8988T (cell line): ENCODE results near the gene SREBF2.

Experiments
- DNase-seq: peaks from one replicate; pipeline ENCODE4 v3.0.0; 2011

SREBF2 gene

DNA sequence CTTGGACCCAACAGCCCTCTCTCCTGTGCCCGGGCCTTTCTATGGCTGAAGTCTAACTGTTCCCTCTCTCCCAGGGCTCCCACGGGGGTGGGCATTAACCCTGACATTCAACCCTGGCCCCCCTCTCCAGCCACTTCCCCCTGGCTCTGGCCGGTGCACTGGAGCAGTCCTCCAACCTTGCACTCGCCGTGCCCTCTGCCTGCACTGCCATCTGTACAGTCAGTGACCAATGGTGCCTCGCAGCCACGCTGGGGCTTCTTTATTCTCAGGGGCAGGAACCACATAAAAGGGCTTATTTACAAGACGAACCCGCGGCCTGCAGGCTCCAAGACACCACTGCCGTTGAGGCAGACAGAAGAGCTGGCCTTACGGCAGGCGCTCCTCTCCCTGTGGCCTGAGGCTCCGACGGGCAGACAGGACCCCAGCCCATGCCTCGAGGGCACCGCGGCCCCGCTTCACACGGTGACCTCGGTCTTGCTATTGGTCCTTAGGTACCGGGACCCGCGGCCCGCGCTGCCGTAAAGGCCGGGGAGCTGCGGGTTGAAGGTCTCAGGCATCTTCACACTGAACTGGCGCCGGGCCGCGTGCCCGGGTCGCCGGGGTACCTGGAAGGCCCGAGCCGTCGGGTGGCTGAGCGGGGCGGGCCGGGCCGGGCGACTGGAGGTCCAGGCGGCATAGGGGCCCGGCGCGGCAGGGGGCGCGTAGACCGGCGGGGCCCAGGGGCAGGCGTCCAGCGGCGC is 76.6 kb downstream of the SREBF2 start:
- DNase-seq, result no peak

DNA sequence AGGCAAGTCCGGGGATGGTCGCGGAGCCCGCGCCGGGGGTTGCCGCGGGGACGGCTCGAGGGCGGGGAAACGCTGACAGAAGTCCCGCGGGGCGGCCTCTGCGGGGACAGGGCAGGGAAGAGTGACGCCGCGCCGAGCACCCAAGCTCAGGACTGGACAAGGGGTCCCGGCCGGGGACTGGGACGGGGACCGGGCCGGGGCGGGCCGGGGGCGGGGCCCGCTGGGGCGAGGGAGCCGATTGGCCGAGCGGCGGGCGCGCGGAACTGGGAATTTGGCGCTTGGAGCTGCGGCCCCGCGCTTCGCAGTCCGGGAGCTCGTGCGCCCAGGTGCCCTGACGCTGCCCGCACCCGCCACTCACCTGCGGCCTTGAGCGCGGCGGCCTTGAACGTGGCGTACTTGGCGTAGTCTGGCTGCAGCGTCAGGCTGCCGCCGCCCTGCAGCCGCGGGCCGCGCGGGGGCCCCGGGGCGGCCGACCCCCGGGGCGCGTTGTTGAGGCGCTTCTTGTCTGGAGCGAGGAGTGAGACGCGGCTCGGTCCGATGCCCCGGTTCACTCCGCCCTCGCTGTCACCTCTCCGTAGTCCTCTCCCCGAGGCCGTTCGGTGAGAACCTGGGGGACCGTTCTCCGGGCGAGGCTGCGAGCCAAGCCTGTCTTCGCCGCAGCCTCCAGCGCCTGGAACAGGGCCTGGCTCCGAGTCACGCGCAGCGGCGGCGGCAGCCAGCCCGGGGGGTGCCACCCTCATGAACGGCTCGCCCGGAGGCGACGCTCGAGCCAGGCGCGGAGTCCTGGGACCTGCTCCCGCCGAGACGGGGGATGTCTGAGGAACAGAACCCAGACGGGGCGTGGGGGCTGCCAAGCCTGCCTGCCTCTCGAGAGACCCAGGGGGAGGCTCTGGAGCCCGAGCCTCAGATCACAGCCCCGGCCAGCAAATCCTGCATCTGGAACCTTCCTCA is 77.4 kb downstream of the SREBF2 start:
- no peak for DNase-seq

DNA sequence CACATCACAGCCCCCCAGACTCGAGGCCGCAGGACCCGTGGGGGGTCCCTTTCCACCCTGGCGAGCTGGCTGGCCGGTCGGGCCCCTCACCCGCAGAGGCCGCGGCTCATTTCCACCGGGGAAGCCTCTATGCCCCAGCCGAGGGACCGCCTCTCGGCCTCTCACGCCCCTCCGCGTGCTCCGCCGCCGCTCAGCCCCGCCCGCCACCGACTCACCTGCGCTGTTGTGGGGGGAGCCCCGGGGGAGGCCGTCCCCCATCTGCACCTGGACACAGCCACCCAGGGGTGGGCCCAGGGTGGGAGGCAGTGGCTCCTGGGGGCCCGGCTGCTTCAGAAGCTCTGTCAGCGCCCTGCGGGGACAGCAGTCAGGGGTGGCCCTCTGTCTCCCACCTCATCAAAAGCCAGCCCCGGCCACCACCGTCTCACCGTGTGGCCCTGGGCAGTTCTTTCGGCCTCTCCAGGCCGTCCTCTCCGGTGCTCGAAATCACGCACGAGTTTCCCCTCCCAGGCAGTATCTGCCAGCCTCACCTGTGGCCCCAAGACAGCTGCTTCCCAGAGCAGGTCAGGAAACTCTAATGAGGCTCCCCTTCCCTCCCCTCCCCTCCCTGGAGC is 78.2 kb downstream of the SREBF2 start:
- DNase-seq, result no peak

DNA sequence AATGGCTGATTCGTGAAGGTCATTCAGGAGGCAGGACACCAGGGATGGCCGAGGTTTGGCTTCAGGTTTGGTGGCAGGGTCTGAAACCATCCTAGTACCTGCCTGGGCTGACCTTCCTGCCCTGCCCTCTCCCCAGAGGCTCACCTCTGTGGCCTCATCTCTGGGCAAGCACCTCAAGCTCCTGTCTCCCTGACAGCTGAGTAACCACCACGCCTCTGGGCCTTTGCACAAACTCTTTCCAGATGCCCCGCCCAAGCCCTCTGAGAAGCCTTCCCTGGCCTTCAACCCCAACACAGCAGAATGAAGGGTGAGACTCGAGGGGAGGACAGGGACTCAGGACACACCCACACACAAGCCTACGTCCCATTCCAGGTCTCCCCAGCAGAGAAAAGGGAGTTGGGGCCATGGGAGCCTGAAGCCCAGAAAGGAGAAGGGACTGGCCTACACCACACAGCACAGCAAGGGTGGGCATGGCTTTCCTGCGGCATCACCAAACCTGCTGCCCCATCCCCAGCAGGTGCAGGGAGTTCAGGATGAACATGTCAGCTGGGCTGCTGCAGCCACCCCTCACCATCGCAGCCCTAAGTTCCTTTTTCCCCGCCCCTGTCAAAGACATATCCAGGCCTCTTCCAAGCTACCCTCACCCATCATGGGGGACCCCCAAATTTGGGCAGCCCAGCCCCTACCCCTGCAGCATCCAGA is 79.6 kb downstream of the SREBF2 start:
- peak; percentile 69 for DNase-seq

DNA sequence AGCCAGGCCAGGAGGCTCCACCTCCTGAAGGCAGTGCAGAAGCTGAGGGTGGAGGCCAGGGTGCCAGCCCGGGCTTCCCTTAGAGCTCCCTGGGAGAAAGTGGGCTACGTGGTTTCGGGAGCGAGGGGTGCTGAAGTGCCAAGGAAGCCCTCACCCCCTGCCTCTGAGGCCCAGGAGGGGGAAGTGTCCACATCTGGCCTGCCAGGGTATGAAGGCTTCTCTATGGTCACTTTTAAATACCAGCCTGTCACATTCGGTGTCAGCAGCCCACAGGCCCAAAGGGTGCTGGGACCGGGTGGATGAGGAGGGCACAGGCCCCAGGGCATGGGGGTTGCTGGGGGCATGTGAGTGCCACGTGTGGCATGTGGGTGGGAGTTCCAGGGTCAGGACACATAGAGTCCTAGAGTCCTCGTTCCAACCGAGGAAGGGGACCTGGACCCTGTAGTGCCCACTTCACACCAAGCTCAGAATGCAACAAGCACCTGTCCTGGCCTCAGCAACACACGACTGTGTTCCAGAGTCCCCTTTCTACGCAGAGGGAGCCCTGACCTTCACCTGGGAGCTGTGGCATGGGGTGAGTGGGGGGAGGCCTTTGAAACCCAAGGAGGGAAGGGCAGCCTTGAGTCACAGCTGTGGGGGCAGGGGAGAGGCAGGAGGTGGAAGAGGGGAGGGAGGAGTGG is 80.3 kb downstream of the SREBF2 start:
- DNase-seq, result peak; percentile 56

DNA sequence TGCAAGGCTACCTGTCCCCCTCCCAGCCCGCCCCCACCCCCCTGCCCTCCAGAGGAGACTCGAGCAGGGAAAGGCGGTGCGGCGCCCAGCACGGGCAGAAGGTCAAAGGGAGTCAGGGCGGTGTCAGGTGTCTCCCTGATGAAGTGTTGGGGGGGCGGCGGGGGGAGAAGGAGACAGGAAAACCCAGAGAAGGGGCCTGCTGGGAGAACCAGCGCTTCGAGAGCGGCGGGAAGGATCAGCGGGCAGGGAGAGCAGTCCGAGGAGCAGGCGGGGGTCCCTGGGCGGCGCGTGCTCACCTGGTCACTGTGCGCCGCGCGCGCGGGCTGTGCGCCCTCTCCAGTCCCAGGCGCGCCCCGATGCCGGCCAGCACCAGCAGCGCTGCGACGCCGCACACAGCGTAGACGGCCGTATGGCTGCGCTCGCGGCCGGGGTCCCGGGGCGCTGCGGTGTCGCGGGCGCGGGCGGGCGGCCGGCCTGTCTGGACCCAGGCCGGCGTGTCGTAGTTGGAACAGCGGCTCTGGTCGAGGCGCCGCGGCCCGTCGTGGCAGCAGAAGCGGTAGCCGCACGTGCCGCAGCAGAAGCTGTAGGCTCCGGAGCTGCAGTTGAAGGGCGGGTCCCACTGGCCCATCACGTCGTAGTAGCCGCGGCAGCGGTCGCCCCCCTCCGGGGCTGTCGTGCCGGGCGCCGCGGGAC is 81.1 kb downstream of the SREBF2 start:
- DNase-seq, result no peak

DNA sequence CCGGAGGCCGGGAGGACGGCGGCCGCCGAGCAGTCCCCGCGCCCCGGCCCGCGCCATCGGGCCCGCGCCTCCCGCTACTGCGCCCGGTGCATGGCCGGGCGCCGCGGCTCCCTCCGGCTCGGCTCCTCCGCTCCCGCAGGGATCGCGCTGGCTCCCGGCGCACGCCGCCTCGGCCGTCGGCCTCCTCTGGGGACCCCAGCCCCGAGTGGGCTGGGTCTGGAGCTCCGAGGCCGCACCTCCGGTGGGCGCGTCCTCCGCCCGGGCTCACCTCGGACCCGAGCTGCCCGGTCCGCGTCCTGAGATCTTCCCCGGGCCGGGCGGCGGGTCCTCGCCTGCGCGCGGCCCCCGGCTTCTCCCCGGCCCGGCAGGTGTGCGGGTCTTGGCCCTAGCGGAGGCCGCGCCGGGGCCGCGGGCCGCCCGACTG is 81.7 kb downstream of the SREBF2 start:
- DNase-seq, result peak; percentile 69

DNA sequence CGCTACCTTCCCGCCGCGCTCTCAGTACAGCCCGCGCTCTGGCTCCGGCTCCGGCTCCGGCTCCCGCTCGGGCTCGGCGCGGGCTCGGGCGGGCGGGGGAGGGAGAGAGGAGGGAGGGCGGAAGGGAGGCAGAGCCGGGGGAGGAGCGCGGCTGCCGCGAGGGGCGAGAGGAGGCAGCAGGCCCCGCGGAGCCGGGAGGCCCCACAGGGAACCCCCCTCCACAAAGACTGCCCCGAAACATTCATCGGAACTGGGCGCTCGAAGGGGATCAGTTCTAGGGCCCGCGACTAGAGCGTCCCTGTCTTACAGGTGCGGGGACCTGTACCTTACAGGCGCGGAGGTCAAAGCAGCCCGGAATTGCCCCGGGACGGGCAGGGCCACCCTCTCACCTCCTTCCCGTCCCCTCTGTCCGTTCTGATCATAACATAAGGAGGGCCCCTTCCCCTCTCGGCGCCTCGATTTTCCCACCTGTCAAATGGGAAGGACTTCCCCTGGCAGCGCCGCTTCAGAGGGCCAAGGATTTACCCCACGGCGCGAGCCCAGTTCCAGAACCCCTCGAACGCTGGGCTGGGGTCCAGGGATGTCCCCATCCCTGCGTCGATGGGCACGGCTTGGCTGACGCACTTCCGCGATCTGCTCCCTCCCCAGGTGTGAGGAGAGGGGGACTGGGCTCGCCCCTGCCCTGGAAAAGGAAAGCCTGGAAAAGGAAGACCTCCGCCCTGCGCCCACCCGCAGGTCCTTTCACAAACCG is 82.3 kb downstream of the SREBF2 start, which contains the start of gene SHISA8:
Gene SHISA8 (minus strand): TSS at position 40 of the 751 bp plus-strand sequence. CDS start 407 bp downstream, outside the sequence.
- DNase-seq, result peak; percentile 70

DNA sequence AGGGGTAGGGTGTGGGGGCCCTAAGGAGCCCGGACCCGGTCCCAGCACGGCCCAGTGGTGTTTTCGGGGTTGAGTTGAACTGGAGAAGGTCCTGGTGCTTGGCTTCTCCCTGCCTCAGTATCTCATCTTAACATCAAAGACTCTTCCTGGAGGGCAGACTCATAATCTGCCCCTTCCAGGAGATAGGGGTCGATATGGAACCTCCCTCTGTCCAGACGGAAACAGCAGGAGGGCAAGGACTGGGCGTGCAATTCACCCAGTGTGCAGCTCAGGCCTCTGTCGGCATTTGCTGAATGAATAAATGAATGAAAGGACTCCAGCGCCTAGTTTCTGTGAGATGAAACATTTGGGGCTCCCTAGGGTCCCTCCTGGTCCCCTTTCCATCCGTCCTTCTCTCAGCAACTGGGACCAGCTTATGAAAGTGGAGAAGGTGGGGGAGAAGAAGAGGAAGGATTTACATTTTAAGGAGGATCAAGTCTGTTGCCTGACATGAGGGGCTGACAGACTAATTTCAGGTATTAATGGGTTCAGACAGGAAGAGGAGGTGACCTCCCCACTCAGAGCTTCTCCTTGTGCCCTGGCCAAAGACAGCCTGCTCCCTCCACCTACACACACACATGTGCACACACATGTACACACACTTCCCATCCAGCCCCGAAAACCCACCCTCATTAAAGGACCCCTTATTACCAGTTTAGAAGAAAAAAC is 83.0 kb downstream of the SREBF2 start:
- no peak for DNase-seq

DNA sequence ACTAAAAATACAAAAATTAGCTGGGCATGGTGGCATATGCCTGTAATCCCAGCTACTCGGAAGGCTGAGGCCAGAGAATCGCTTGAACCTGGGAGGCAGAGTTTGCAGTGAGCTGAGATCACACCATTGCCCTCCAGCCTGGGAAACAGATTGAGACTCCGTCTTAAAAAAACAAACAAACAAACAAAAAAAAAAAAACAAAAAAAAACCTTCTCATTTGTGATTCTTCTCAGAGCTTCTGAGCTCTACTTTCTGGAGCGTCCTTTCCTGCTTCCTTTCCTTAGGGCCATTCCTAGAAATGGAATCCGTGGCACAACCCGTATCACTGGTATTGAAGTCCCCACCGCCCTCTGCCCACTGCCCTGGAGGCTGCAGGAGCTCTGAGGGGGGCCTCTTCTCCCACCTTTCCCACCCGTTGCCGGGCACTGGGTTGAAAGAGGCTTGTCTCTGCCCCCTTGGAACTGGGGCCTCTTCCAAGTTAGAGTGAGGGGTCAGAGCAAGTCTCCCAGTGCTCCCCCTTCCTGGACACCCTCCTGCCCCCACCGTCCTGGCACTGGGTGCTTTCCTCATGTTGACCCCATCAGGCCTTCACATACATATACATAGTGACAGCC is 83.9 kb downstream of the SREBF2 start:
- DNase-seq, result no peak

DNA sequence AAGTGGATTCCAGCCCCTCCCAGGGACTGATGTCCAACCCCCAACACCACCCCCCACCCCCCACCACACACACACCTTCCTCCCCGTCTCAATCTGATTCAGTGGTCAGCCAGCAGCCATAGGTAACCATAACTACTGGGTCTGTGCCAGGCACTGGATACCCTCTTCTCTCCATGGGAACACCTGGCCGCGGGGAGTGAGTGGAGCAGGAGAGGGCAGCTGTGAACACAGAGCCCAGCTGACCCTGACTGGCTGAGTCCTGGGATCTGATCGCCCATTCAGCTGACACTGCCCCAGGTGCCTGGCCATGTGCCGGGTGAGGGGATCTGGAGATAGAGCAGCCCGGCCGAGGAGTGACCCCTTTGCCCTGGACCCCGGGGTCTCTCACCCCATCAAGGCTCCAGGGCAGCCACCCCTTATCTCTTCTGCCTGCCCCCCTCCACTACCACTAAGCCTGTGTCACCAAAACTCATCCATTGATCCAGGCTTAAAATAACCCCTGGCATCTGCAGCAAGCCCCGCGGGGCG is 84.5 kb downstream of the SREBF2 start:
- no peak for DNase-seq

DNA sequence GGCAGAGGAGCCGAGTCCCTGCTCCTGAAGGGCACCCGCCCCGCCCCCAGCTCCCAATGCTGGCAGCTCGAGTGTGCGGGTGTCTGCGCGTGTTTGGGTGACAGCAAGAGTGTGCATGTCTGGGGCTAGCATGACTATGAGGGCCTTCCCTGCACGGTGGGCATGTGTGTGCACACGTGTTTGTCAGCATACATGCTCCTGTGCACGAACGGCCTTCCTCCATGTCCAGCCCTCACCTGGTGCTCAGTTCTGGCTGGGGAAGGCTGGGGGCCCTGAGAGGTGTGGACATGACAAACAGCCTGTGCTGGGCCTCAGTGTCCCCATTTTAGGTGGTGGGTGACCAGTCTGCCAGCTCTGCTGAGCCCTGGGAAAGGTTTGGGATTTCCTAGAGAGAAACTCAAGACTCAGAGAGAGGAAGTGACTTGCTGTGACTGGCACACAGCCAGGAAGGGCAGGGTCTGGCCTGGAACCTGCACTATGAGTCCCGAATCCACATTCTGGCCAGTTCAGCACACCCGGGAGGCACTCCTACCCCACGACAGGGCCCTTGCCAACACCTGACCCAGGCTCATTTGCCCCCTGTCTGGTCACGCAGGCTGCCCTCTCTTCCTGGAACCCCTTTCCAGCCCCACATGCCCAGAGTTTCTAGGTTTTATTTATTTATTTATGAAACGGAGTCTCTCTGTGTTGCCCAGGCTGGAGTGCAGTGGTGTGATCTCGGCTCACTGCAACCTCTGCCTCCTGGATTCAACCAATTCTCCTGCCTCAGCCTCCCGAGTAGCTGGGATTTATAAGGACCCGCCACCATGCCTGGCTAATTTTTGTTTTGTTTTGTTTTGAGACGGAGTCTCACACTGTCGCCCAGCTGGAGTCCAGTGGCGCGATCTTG is 85.2 kb downstream of the SREBF2 start:
- peak; percentile 92 for DNase-seq

DNA sequence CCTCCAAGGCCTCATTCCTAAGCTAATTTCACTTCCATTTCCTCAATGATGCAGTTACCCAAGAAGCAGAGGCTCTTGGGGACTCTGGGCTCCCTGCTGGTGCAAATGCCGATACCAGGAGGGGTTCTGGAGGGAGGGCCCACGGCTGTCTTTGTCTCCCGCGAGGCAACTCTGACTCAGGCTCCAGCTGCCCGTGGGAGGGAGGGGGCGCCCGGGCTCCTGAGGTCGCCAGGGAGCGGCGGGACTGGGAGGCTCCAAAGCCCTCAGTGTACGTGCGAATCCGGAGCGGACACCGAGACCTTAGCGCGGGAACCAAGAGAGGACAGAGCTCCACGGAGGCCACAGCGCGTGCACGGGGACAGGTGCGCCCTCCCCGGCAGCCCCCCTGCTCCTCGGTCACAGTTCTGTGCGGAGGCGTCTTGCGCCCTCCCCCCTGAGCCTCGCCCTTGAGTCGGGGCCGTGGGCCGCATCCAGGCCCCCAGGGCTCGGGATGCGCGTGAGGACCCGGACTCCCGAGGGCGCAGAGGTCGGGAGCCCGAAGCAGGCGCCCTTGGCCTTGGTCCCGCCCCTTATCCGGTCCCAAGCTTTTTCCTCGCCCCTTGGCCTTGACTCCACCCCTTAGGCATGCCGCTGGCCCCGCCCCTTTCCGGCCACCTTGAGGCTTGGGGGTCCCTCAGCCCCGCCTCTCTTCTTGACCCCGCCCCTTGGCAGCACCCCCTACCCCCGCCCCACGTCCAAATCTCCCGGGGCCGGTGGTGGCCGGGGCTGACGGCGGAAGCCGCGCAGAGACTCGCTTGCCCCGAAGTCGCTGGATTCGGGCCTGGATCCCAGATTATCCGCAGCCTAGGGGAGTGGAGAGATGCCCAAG is 86.7 kb downstream of the SREBF2 start:
- no peak for DNase-seq

DNA sequence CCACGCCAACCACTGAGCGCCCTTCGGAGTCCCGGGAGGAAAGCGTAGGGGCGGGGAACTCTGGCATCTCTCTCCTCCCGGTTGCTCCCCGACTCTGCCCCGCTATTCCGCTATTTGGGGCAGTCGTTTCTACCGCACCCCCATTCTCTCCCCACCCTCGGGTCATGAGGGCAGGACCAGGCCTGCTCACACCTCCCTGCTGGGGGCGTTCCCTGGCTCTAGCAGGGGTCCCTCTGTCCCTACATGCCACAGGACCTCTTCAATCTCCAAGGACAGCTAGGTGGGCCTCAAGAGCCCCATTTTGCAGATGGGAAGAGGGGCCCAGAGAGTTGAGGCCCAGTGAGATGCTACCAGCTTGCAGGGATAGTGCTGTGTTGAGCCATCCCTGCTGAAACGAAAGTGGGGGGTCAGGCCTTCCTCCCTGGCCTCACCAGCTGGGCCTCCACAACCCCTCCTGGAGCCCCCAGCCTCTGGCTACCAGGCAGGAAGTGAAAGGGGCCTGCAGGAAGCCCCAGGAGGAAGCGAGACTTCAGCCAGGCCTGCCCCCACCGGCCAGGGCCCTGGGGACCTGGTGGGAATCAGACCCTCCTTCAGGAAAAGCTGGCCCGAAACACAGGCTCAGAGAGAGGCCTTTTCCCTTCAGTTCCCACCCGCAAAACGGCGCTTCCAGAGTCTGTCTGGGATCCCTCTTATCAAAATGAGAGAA is 87.5 kb downstream of the SREBF2 start:
- no peak for DNase-seq

DNA sequence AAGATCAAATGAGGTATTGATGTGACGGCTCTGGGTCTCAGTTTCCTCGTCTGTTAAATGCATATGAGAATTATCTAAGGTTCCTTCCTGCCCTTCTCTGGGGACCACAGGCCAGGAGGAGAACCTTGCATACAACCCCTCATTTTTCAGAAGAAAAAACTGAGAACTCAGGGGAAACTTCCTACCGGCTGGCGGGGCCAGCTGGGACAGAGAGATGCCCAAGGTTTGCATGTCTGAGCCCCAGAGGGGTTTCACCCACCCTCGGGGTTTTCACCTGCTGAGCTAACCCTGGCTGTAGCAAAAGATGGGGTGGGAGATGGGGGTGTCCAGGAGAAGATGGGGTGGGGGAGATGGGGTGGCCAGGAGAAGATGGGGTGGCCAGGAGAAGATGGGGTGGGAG is 89.4 kb downstream of the SREBF2 start:
- DNase-seq, result no peak

DNA sequence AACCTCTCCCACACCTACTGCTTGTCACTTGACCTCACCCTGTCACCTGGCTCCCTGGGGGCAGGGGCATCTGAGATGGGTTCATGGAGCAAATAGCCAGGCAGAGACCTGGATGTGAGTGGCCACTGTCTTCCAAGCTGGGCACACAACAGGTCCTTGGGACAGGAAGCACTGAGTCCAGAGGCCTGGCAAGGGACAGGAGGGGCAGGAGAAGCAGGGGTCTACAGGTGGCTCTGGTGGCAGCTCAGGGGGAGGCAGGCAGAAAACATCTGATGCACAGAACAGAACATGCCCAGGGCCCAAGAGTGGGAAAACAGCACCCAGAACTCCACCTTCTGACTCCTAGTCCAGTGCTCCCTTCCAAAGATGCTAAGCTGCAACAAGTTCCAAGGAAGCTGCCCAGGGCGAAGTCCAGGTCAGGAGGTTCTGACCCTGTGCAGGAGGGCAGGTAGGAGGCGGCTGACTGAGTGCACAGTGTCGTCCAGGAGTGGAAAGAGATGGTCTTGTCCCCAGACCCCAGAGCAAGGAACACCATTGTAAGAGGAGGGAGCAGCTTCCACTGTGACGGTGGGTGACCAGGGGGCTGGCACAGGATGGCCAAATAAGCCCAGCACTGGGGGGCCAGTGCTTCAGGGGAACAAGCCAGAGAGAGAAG is 90.2 kb downstream of the SREBF2 start:
- no peak for DNase-seq
